ENCODE measurements around the gene RABL3.
"Not testable (repeated sequence)": the region's sequence is repeated elsewhere in the genome, so short reads cannot be mapped to it uniquely, and the experiment has no call there.

The RABL3 gene

DNA sequence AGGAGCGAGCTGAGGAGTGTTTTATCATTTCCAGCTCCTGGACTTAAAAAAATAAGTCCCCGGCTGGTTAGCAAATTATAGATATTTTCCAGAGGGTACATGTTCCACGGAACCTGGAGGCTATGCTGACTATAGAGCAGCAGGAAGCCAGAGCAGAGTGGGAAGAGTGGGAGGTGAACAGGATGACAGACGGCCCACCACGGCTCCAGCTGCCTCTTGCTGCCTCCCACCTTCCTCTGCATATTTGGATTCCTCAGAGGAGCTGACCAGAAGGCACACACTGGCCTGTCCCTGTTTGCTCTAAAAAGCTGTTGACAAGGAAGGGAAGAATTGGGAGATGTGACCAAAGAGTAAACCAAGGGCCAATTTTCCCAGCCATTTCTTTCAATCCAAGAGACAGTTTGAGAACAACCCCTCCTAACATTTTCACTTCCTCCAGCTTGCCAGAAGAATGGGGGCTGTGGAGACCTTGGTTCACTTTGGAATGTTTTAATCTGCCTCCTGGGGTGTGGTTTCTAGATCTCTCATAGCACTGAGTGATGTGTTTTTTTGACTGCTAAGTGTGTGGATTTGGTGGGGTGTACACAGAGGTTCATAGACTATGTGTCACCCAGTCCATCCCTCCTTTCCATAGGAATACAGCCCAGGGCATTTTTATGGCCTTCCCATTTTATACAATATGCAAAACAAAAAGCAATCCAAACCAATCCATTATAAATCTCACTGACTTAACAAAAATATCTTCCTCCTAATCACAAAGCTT is 97.1 kb downstream of the RABL3 start:
- DNase-seq (ENCODE audit: low read depth): no peak

DNA sequence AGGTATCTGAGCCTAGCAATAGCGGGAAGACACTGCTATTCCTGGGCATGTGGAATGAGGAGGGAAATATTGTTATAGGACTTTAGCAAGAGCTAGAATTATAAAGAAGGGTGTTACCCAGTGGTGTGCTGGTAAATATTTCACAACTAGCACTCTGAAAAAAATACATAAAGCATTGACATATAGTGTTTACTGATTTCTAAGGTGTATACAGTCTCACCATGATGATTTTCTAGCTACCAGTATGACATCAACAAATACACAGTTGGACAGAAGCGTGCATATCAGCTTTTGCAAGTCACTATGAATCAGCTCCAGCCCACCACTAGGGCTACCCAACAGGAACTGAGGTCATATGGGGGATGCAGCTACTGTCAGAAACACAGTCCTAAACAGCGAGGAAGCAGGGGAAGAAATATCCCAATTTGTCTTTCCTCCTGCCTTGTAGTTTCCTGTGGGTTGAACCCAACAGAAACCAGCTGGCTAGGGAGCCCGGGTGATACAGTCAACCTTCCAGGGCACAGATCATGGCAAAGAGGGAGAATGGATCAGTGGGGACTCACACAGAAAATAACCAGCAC is 99.9 kb downstream of the RABL3 start:
- no peak for DNase-seq (ENCODE audit: low read depth)

DNA sequence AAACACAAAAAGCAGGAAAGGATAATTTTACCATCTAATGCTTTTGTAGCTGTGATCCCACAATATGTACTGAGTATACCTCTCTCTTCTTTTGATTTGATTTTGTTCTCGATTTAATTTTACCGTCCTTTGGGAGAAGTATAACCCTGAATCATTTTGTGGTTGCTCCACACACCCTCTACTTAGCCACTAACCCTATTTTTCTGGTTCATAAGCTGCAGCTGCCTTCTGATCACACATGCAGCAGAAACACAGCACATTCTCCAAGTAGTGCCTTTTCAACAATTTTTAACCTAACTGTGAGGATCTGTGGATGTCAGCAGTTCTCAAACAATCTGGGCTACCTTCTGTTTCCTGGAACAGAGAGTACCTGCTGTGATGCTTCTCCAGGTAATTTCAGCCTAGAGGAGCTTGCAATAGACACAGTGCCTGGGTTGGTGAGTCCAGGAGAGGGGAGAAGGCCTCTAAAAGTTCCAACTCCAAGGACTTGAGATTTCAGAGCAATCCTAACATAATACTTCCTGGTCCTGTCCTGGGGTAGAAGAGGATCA is 100.5 kb downstream of the RABL3 start:
- no peak for DNase-seq (ENCODE audit: low read depth)

DNA sequence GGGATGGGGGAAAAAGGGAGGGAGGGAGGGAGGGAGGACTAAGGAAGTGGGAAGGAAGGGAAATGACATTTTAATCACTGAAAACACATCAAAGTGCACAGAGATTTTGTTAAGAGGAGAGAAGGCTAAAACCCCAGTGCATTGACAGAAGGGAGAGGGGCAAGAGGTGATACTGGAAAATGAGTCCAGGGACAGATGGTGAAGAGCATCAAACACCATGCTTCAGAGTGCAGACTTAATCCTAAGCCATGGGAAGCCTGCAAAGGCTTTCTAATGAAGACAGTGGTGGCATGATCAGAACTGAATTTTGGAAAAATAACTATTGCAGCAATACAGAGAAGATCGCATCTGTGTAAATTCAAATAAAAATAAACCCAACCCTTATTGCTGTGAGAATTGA is 102.1 kb downstream of the RABL3 start:
- DNase-seq (ENCODE audit: low read depth): no peak

DNA sequence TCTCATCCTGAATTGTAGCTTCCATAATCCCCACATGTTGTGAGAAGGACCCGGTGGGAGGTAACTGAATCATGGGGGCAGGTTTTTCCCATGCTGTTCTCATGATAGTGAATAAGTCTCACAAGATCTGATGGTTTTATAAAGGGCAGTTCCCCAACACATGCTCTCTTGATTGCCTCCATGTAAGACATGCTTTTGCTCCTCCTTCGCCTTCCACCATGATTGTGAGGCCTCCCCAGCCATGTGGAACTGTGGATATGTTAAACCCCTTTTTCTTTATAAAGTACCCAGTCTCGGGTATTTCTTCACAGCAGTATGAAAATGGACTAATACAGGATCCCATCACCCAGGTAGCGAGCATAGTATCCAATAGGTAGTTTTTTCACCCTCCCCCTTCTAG is 103.5 kb downstream of the RABL3 start:
- not testable (repeated sequence) for DNase-seq (ENCODE audit: low read depth)

DNA sequence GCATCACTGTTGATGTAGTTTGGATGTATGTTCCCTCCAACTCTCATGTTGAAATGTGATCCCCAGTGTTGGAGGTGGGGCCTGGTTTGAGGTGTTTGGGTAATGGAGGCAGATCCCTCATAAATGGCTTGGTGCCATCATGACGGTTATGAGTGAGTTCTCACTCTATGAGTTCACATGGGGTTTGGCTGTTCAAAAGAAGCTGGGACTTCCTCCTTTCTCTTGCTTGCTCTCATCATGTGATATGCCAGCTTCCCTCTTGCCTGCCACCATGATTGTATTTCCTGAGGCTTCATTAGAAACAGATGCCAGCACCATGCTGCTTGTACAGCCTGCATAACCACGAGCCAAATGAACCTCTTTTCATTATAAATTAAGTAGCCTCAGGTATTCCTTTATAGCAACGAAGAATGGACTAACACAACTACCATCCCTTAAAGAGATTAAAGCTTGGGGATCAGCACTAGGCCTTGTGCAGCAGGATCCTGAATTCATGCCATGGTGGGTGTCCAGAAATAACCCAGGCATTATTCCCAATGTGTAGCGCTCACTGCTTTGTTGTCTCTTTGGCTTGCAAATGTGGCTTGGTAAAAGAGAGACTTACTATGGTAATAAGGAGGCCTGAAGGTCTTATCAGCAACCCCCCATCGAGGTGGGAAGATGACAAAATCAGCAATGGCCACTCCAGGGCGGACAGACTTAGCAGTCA is 104.3 kb downstream of the RABL3 start:
- no peak for DNase-seq (ENCODE audit: low read depth)

DNA sequence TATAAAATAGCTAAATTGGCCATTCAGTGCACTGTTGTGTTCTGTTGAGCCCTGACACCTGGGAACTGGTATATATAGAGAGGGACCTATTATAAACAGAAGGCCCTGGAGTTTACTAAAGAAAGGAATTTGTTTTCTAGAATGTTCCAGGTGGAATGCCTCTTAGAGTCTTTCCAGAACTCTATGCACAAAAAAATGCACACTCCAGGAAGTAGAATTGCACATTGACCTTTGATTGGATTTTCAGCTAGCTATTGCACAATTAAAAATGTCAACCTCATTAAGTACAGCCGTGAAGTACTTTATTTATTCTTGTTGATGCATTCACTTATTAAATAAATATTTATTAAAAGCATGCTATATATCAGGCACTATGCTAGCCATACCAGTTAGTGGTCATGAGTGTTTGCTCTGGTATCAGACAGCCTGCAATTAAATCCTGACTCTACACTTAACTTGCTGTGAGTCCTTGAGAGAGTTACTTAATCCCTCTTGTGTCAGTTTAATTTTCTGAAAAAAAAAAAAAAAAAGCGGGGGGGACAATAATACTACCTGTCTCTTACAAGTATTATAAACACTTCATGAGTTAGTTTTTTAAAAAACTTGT is 105.4 kb downstream of the RABL3 start:
- DNase-seq (ENCODE audit: low read depth): no peak
